Measurements from ENCODE around the gene SLC34A3.
A peak's percentile ranks its signal among the peaks of the same experiment; 100 is the strongest.
"Not testable (repeated sequence)": the region's sequence is repeated elsewhere in the genome, so short reads cannot be mapped to it uniquely, and the experiment has no call there.

Gene SLC34A3

GRCh38 chr9:137242269-137243203 lies 11.8 kb downstream of the SLC34A3 start:
- peak overlapping the region; percentile 62; the same call in 1 of the 2 replicates for H3K9ac ChIP-seq
- H2AFZ ChIP-seq (ENCODE audit: low read depth), result no peak overlapping the region
- H3K27me3 ChIP-seq (ENCODE audit: insufficient read depth, low read depth), result no peaks in the 10 kb centered on the region
- H3K27ac ChIP-seq, result no peak overlapping the region; the same call in 1 of the 2 replicates
- no peak for TF ChIP-seq CTCF (conservative IDR thresholded peaks at IDR 0.05; ENCODE audit: low read depth, low read length)
- peaks cover 7% of the 10 kb centered on the region; the same call in 1 of the 2 replicates for H3K36me3 ChIP-seq (ENCODE audit: insufficient read depth)
- H4K20me1 ChIP-seq (ENCODE audit: insufficient read depth), result peaks cover 12% of the 10 kb centered on the region; the same call in 1 of the 2 replicates
- peaks cover 17% of the 10 kb centered on the region for H3K79me2 ChIP-seq (ENCODE audit: insufficient read depth, low read depth)
- H3K4me3 ChIP-seq (IDR thresholded peaks at IDR 0.05; ENCODE audit: insufficient read depth, low read depth, low read length), result no peak overlapping the region
- peaks cover 20% of the 10 kb centered on the region for H3K4me1 ChIP-seq (ENCODE audit: low read depth, poor library complexity, severe bottlenecking)
- peak overlapping the region; percentile 76 for H3K4me2 ChIP-seq

- not testable (repeated sequence) for H3K27me3 ChIP-seq (ENCODE audit: insufficient read depth, low read depth); H3K36me3 ChIP-seq (ENCODE audit: insufficient read depth); H3K4me3 ChIP-seq (IDR thresholded peaks at IDR 0.05; ENCODE audit: insufficient read depth, low read depth, low read length); H2AFZ ChIP-seq (ENCODE audit: low read depth); H3K4me2 ChIP-seq; H3K27ac ChIP-seq; H3K9ac ChIP-seq
- H3K79me2 ChIP-seq (ENCODE audit: insufficient read depth, low read depth), result peaks cover 17% of the 10 kb centered on the region
- peaks cover 12% of the 10 kb centered on the region; the same call in 1 of the 2 replicates for H4K20me1 ChIP-seq (ENCODE audit: insufficient read depth)
- peaks cover 20% of the 10 kb centered on the region for H3K4me1 ChIP-seq (ENCODE audit: low read depth, poor library complexity, severe bottlenecking)
Observed at GRCh38 chr9:137243266-137243625, 12.5 kb downstream of the SLC34A3 start.

DNA sequence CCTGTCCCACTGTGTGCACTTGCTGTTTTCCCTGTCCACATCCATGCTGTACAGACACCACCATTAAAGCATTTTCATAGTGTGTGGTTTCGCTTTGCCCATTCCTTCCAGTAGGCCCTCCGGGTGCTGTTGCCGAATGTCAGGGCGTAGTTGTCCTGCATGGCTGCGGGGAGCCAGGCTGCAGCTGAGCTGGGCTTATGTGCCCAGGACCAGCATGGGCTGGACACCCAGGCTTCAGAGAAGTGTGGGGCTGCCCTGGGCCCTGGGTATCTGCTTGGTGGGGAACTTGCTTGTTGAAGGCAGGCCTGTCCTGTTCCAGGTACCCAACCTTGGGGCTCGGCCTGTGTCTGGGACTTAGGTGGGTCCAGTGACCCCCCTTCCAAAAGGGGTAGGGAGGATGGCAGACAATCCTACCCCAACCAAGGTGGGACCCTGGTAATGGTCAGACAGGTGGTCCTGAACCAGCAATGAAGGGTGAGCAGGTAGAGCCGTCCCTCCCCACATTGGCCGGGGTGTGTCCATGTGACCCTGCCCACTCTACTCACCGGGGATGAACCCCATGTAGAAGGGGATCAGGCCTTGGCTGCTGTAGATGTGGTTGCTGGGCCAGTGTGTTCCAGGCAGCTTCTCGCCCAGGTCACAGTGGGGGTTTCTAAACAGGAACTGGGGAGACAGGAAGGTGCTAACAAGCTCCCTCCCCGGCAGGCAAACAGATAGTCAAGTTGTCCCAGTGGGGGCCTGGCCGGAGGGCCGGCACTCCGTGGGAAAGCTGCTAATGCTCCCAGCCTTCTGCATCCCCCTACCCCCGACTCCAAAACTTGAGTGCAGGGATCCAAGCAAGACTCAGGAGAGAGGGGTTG lies 13.2 kb downstream of the SLC34A3 start:
- Histone ChIP-seq H3K9ac (no peak overlapping the region), H3K36me3 (ENCODE audit: insufficient read depth) (peaks cover 7% of the 10 kb centered on the region; the same call in 1 of the 2 replicates), H3K27ac (no peak overlapping the region), H3K79me2 (ENCODE audit: insufficient read depth, low read depth) (peaks cover 17% of the 10 kb centered on the region), H4K20me1 (ENCODE audit: insufficient read depth) (peaks cover 12% of the 10 kb centered on the region; the same call in 1 of the 2 replicates), H3K4me1 (ENCODE audit: low read depth, poor library complexity, severe bottlenecking) (peaks cover 19% of the 10 kb centered on the region), H2AFZ (ENCODE audit: low read depth) (no peak overlapping the region), H3K4me2 (no peak overlapping the region), H3K4me3 (IDR thresholded peaks at IDR 0.05; ENCODE audit: insufficient read depth, low read depth, low read length) (no peak overlapping the region), H3K27me3 (ENCODE audit: insufficient read depth, low read depth) (no peaks in the 10 kb centered on the region)
- no peak for TF ChIP-seq CTCF (conservative IDR thresholded peaks at IDR 0.05; ENCODE audit: low read depth, low read length)

DNA sequence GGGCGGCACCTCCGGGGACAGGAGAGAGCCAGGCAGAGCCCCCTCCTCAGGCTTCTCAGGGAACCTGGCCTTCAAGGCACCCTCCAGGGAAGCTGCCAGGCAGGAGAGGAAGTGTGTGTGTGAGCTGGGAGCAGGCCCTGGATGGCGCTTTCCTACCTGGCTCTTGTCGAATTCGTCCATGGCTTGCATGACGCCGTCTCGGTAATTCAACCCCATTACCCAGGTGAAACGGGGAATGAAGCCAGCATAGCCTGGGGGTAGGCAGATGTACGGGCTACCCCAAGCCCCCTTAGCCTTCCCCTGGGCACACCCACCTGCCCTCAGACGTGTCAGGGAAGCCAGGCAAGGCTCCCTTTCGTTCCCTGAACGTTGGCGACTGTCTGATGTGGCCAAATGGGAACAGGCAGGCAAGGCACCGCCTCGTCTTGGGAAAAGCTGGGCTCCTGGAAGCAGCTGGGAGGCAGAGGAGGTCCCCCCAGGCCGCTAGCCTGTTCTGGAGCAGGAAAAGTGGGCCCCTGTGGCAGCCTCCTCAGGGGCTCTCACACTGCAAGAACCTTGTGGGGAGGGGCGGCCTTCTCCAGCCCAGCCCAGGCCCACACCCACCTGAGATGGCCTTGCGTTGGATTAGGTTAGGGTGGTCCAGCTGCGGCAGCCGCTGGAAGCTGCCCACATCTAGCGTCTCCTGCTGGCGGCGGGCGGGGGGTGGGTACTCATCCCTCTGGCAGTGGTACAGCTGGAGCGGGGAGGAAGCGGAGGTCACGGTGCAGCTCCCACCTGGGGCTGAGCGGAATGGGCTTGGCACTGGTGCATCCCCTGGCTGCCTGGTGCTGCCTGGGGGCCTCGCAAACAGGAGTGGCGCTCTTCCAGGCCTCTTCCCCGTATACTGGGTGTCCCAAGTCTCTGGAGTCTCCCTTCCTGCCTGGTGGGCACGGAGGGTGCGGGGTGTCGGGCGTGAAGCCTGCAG lies 14.1 kb downstream of the SLC34A3 start:
- no peak for TF ChIP-seq CTCF (conservative IDR thresholded peaks at IDR 0.05; ENCODE audit: low read depth, low read length)
- H3K27me3 ChIP-seq (ENCODE audit: insufficient read depth, low read depth), result no peaks in the 10 kb centered on the region
- no peak overlapping the region for H3K4me3 ChIP-seq (IDR thresholded peaks at IDR 0.05; ENCODE audit: insufficient read depth, low read depth, low read length)
- peaks cover 17% of the 10 kb centered on the region for H3K79me2 ChIP-seq (ENCODE audit: insufficient read depth, low read depth)
- H3K27ac ChIP-seq, result no peak overlapping the region
- peaks cover 10% of the 10 kb centered on the region for H3K4me1 ChIP-seq (ENCODE audit: low read depth, poor library complexity, severe bottlenecking)
- no peak overlapping the region for H3K9ac ChIP-seq
- H4K20me1 ChIP-seq (ENCODE audit: insufficient read depth), result peaks cover 12% of the 10 kb centered on the region; the same call in 1 of the 2 replicates
- H3K4me2 ChIP-seq, result no peak overlapping the region
- no peak overlapping the region for H2AFZ ChIP-seq (ENCODE audit: low read depth)
- H3K36me3 ChIP-seq (ENCODE audit: insufficient read depth), result peaks cover 7% of the 10 kb centered on the region; the same call in 1 of the 2 replicates
